ENCODE data around the gene DCP1A. TPM values are rescaled to one million over a fixed set of nuclear protein-coding genes. Genes with fewer than 3 reads are reported as not detected.
A peak's percentile ranks its signal among the peaks of the same experiment; 100 is the strongest.
"Not testable (repeated sequence)": the region's sequence is repeated elsewhere in the genome, so short reads cannot be mapped to it uniquely, and the experiment has no call there.

The DCP1A gene
- polyA plus RNA-seq, 1 experiment: 27.0 TPM

GRCh38 chr3:53274938-53275605, 72.3 kb downstream of the DCP1A start:
- CTCF ChIA-PET: interaction anchor here (0.6 to 1.5 kb wide), 2 partner anchors 24 to 41 kb away, joined by 4 read pairs; no protein-coding TSS in a partner anchor

GRCh38 chr3:53273146-53273670, 74.1 kb downstream of the DCP1A start:
- POLR2A ChIA-PET: interaction anchor here (1.0 kb wide), 1 partner anchor 21 kb away, joined by 3 read pairs; no protein-coding TSS in a partner anchor

More at GRCh38 chr3:53274938-53275605, 72.3 kb downstream of the DCP1A start:
- no peak for TF ChIP-seq CTCF (IDR thresholded peaks at IDR 0.05; ENCODE audit: low read depth, low read length)
- POLR2A ChIA-PET: no interaction called here
- Histone ChIP-seq H3K27ac (ENCODE audit: low read depth, low read length) (no peak overlapping the region), H3K9me3 (ENCODE audit: control insufficient read depth, insufficient read depth, low read length) (no peaks in the 10 kb centered on the region), H3K27me3 (ENCODE audit: control insufficient read depth, insufficient read depth, low read length) (no peaks in the 10 kb centered on the region), H3K4me3 (ENCODE audit: low read depth, low read length) (no peak overlapping the region)
- DNase-seq (ENCODE audit: low read depth, low spot score): no peak

GRCh38 chr3:53269888-53270880, 77.2 kb downstream of the DCP1A start:
- Histone ChIP-seq H3K27me3 (ENCODE audit: control insufficient read depth, insufficient read depth, low read length) (no peaks in the 10 kb centered on the region), H3K4me3 (ENCODE audit: low read depth, low read length) (no peak overlapping the region), H3K9me3 (ENCODE audit: control insufficient read depth, insufficient read depth, low read length) (no peaks in the 10 kb centered on the region), H3K27ac (ENCODE audit: low read depth, low read length) (peak overlapping the region; percentile 100)
- DNase-seq (ENCODE audit: low read depth, low spot score): peak; percentile 89
- ChIA-PET CTCF (interaction anchor here (0.9 to 1.6 kb wide), 4 partner anchors 11 to 156 kb away, joined by 3 to 4 read pairs (median 3); no protein-coding TSS in a partner anchor), POLR2A (interaction anchor here (0.6 to 1.3 kb wide), 5 partner anchors 9 to 550 kb away, joined by 3 to 13 read pairs (median 3); partner anchors contain the start of genes DCP1A and TKT)
- no peak for TF ChIP-seq CTCF (IDR thresholded peaks at IDR 0.05; ENCODE audit: low read depth, low read length)

More at GRCh38 chr3:53273146-53273670, 74.1 kb downstream of the DCP1A start:
- DNase-seq (ENCODE audit: low read depth, low spot score): no peak
- CTCF ChIA-PET: interaction anchor here (0.6 kb wide), 1 partner anchor 159 kb away, joined by 3 read pairs; no protein-coding TSS in a partner anchor
- no peaks in the 10 kb centered on the region for H3K27me3 ChIP-seq (ENCODE audit: control insufficient read depth, insufficient read depth, low read length)
- no peak overlapping the region for H3K27ac ChIP-seq (ENCODE audit: low read depth, low read length)
- H3K9me3 ChIP-seq (ENCODE audit: control insufficient read depth, insufficient read depth, low read length): no peaks in the 10 kb centered on the region
- TF ChIP-seq CTCF (IDR thresholded peaks at IDR 0.05; ENCODE audit: low read depth, low read length): no peak
- no peak overlapping the region for H3K4me3 ChIP-seq (ENCODE audit: low read depth, low read length)

GRCh38 chr3:53269193-53269592, 78.2 kb downstream of the DCP1A start:
- ChIA-PET POLR2A (interaction anchor here (0.7 kb wide), 1 partner anchor 14 kb away, joined by 9 read pairs; the partner anchor contains the start of gene TKT), CTCF (interaction anchor here (0.6 kb wide), 1 partner anchor 32 kb away, joined by 4 read pairs; no protein-coding TSS in a partner anchor)
- not testable (repeated sequence) for H3K27me3 ChIP-seq (ENCODE audit: control insufficient read depth, insufficient read depth, low read length); H3K4me3 ChIP-seq (ENCODE audit: low read depth, low read length); DNase-seq (ENCODE audit: low read depth, low spot score); H3K9me3 ChIP-seq (ENCODE audit: control insufficient read depth, insufficient read depth, low read length)
- peak overlapping the region; percentile 100 for H3K27ac ChIP-seq (ENCODE audit: low read depth, low read length)

- CTCF ChIA-PET: interaction anchor here (0.6 kb wide), 2 partner anchors 17 to 138 kb away, joined by 3 read pairs; no protein-coding TSS in a partner anchor
- Histone ChIP-seq H3K27me3 (ENCODE audit: control insufficient read depth, insufficient read depth, low read length) (no peaks in the 10 kb centered on the region), H3K27ac (ENCODE audit: low read depth, low read length) (no peak overlapping the region), H3K9me3 (ENCODE audit: control insufficient read depth, insufficient read depth, low read length) (no peaks in the 10 kb centered on the region), H3K4me3 (ENCODE audit: low read depth, low read length) (no peak overlapping the region)
- TF ChIP-seq CTCF (IDR thresholded peaks at IDR 0.05; ENCODE audit: low read depth, low read length): no peak
- no peak for DNase-seq (ENCODE audit: low read depth, low spot score)
- POLR2A ChIA-PET: no interaction called here
Observed at GRCh38 chr3:53267766-53268165, 79.6 kb downstream of the DCP1A start.

Data from AG04450 (cell line).